HG02943 (cell line): ENCODE measurements around the gene TBC1D16.

ENCODE experiments used
- ATAC-seq: cut with Tn5 transposase; IDR thresholded peaks from one replicate; pipeline ENCODE4 v1.9.1; 2021; ENCODE audit warnings: mild to moderate bottlenecking, low read depth, moderate library complexity; ENCODE audit not compliant: unreplicated experiment

Gene TBC1D16

GRCh38 chr17:79942591-79943346, 92.9 kb downstream of the TBC1D16 start:
- ATAC-seq: no peak

GRCh38 chr17:79942011-79942405, 93.7 kb downstream of the TBC1D16 start:
- ATAC-seq: no peak

GRCh38 chr17:79941088-79942010, 94.3 kb downstream of the TBC1D16 start:
- no peak for ATAC-seq

- no peak for ATAC-seq
Observed at GRCh38 chr17:79940459-79941087, 95.1 kb downstream of the TBC1D16 start.

GRCh38 chr17:79939755-79940458, 95.8 kb downstream of the TBC1D16 start:
- no peak for ATAC-seq

GRCh38 chr17:79939094-79939435, 96.6 kb downstream of the TBC1D16 start:
- ATAC-seq: no peak

GRCh38 chr17:79938336-79939093, 97.2 kb downstream of the TBC1D16 start:
- no peak for ATAC-seq

- ATAC-seq: no peak
Observed at GRCh38 chr17:79937391-79938335, 98.0 kb downstream of the TBC1D16 start.

- no peak for ATAC-seq
Observed at GRCh38 chr17:79936641-79937381, 98.9 kb downstream of the TBC1D16 start.

- ATAC-seq: no peak
Observed at GRCh38 chr17:79936050-79936449, 99.6 kb downstream of the TBC1D16 start.

GRCh38 chr17:79935197-79935885, 100.3 kb downstream of the TBC1D16 start:
- no peak for ATAC-seq

GRCh38 chr17:79934653-79934970, 101.1 kb downstream of the TBC1D16 start:
- no peak for ATAC-seq

- ATAC-seq: no peak
Observed at GRCh38 chr17:79933863-79934652, 101.6 kb downstream of the TBC1D16 start.

GRCh38 chr17:79932451-79933306, 103.0 kb downstream of the TBC1D16 start:
- ATAC-seq: no peak

- no peak for ATAC-seq
Observed at GRCh38 chr17:79931817-79932309, 103.8 kb downstream of the TBC1D16 start.
